ENCODE data around the gene PLCZ1. TPM values are rescaled to one million over a fixed set of nuclear protein-coding genes. Genes with fewer than 3 reads are reported as not detected.
"Not testable (repeated sequence)": the region's sequence is repeated elsewhere in the genome, so short reads cannot be mapped to it uniquely, and the experiment has no call there.

Gene PLCZ1
- total and polyA plus RNA-seq, 9 donors, result not detected

GRCh38 chr12:18700271-18700670, 37.5 kb downstream of the PLCZ1 start:
- H3K9me3 ChIP-seq, result no peaks in the 10 kb centered on the region
- peak in 4 of 5 donors; percentile 20 to 53 (median 38) for DNase-seq
- no peak overlapping the region for H3K4me3 ChIP-seq
- no peaks in the 10 kb centered on the region for H3K36me3 ChIP-seq
- 11 to 40% (median 31%) methylated on average over 3 of the region's 3 CpGs for WGBS, 3 donors
- TF ChIP-seq EP300 (IDR thresholded peaks at IDR 0.05), result no peak
- intact Hi-C loops (cut with DNase I), result no loop called here
- no peaks in the 10 kb centered on the region for H3K4me1 ChIP-seq (ENCODE audit: insufficient read depth)
- H3K27me3 ChIP-seq, result no peaks in the 10 kb centered on the region
- no peak overlapping the region for H3K27ac ChIP-seq

- Histone ChIP-seq H3K27me3 (no peaks in the 10 kb centered on the region), H3K4me1 (ENCODE audit: insufficient read depth) (no peaks in the 10 kb centered on the region), H3K27ac (no peak overlapping the region), H3K4me3 (no peak overlapping the region), H3K9me3 (no peaks in the 10 kb centered on the region), H3K36me3 (no peaks in the 10 kb centered on the region)
- intact Hi-C loops (cut with DNase I), result no loop called here
- no peak for DNase-seq
- TF ChIP-seq POLR2A (IDR thresholded peaks at IDR 0.05), result no peak
- TF ChIP-seq CTCF (IDR thresholded peaks at IDR 0.05), result no peak
- no peak for TF ChIP-seq EP300 (IDR thresholded peaks at IDR 0.05)
Observed at GRCh38 chr12:18696971-18697602, 40.7 kb downstream of the PLCZ1 start.

- intact Hi-C loops (cut with DNase I), result not testable (repeated sequence)
- WGBS, 3 donors, result 75 to 85% (median 79%) methylated on average over 5 of the region's 5 CpGs
Observed at GRCh38 chr12:18693986-18694385, 43.8 kb downstream of the PLCZ1 start.

GRCh38 chr12:18690653-18691052, 47.2 kb downstream of the PLCZ1 start:
- H3K27me3 ChIP-seq, result no peaks in the 10 kb centered on the region
- 93 to 96% (median 96%) methylated on average over 4 of the region's 4 CpGs for WGBS, 3 donors
- H3K27ac ChIP-seq, result no peak overlapping the region
- no peak for TF ChIP-seq POLR2A (IDR thresholded peaks at IDR 0.05)
- TF ChIP-seq EP300 (IDR thresholded peaks at IDR 0.05), result no peak
- no peak for TF ChIP-seq CTCF (IDR thresholded peaks at IDR 0.05)
- H3K9me3 ChIP-seq, result no peaks in the 10 kb centered on the region
- H3K36me3 ChIP-seq, result no peaks in the 10 kb centered on the region
- no peak overlapping the region for H3K4me3 ChIP-seq
- intact Hi-C loops (cut with DNase I), result no loop called here
- no peaks in the 10 kb centered on the region for H3K4me1 ChIP-seq (ENCODE audit: insufficient read depth)
- DNase-seq, result no peak

More at GRCh38 chr12:18693986-18694385, 43.8 kb downstream of the PLCZ1 start:
- not testable (repeated sequence) for DNase-seq; H3K9me3 ChIP-seq; H3K27me3 ChIP-seq; H3K4me3 ChIP-seq; H3K27ac ChIP-seq; H3K36me3 ChIP-seq; H3K4me1 ChIP-seq (ENCODE audit: insufficient read depth)

GRCh38 chr12:18689771-18690170, 48.0 kb downstream of the PLCZ1 start:
- Histone ChIP-seq H3K36me3 (no peaks in the 10 kb centered on the region), H3K4me1 (ENCODE audit: insufficient read depth) (no peaks in the 10 kb centered on the region), H3K27ac (no peak overlapping the region), H3K9me3 (no peaks in the 10 kb centered on the region), H3K4me3 (no peak overlapping the region), H3K27me3 (no peaks in the 10 kb centered on the region)
- DNase-seq, result no peak
- intact Hi-C loops (cut with DNase I), result no loop called here
- TF ChIP-seq EP300 (IDR thresholded peaks at IDR 0.05), result no peak
- TF ChIP-seq CTCF (IDR thresholded peaks at IDR 0.05), result no peak
- no peak for TF ChIP-seq POLR2A (IDR thresholded peaks at IDR 0.05)
- 79 to 86% (median 79%) methylated on average over 3 of the region's 3 CpGs for WGBS, 3 donors

All from ovary (tissue), 9 donors.